ENCODE data around the gene SLC22A17.

SLC22A17 gene

GRCh38 chr14:23307687-23308644 is 44.7 kb downstream of the SLC22A17 start:
- DNase-seq (ENCODE audit: low read depth): no peak

DNA sequence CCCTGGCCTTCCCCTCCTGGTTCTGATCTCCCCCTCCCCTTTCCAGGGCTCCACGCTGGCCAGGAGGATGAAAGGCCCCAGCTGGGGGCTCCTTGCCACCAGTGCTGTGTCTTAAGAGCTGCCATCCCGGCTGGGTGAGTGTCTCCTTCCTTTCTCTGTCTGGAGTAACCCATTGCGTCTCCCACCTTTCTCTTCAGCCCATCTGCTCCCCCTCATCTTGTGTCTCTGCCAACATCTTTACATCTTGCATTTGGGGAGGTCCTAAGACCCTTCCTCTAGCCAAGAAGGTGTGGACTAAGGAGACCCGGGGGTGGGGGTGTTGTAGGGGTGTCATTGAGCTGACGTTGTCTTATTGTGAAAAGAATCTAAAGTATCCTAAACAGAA is 45.5 kb downstream of the SLC22A17 start:
- no peak for DNase-seq (ENCODE audit: low read depth)

DNA sequence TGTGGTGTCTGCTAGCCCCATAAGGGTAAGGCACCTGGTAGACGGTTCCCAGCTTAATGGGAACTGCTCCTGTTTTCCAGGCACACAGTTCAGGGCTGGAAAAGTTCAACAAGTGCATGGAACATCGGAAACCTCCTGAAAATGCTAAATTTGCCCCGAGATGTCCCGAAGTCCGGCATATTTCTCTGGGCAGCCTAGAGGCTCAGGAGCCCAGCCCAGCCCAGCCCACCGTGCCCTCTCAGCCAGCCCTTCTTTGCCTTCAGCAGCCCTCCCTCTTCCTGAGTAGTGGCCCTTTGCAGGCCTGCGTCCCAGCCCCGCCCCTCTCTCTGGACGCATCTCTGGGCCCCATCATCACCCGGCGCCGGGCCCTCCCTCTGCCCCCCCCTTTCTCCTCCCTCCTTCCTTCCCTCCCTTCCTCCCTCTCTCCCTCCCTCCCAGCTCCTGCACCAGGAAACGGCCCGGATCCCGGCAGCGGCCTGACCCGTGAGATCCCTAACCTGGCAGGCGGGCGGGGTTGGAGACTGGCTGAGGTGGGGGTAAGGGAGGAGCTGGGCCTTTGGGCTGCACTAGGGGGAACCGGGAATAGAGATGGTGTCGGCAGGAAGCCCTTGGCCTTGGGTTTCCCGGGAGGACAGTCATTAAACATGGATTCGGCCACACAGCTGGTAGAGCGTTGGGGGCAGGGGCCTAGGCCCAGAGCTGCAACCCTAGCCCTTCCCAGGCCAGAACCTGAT is 46.1 kb downstream of the SLC22A17 start, which contains the start of gene BCL2L2:
Gene BCL2L2 (plus strand): TSS at position 422 of the 734 bp plus-strand sequence. CDS start 935 bp downstream, outside the sequence.
- no peak for DNase-seq (ENCODE audit: low read depth)

- DNase-seq (ENCODE audit: low read depth): peak; percentile 82
Observed at GRCh38 chr14:23302290-23303225, 50.1 kb downstream of the SLC22A17 start, which contains the start of gene PPP1R3E. Gene PPP1R3E (minus strand): TSS chr14:23302859. CDS start chr14:23302576, 283 bp downstream.

- peak; percentile 53 for DNase-seq (ENCODE audit: low read depth)
Observed at GRCh38 chr14:23301969-23302289, 50.8 kb downstream of the SLC22A17 start.

GRCh38 chr14:23301288-23301968 is 51.3 kb downstream of the SLC22A17 start:
- peak; percentile 93 for DNase-seq (ENCODE audit: low read depth)

GRCh38 chr14:23300687-23301223 is 51.9 kb downstream of the SLC22A17 start:
- no peak for DNase-seq (ENCODE audit: low read depth)

DNA sequence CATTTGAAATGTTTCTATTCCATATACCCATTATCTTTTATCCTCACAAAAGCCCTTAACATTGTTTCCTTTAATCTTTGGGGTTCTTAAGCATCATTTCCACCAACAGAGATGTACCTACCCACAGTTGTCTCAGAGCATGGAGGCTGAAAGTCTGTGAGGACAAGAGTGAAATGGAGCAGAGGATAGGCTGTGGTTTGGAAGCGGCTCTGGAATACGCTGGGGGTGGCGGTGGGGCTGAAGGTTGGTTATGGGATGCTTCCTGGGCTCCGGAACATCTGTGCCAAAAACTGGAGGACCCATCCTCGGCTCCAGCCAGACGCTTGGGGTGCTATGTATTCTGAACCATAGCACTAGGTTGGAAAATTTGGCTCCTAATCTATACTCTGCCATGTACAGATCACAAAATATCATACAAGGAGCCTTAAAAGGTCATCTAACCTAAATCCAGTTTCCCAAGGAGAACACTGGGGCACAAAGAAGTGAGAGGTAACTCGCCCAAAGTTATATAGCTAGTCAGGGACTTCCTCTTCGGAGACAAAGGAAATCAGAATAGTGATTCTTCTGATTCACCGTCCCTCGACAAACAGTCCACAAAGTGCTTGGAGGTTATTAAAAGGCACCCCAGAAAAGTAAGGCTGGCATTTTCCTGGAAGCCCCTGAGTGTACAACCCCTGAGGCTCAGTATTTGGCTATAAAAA is 52.6 kb downstream of the SLC22A17 start:
- DNase-seq (ENCODE audit: low read depth): no peak

- no peak for DNase-seq (ENCODE audit: low read depth)
Observed at GRCh38 chr14:23299211-23299957, 53.3 kb downstream of the SLC22A17 start.

GRCh38 chr14:23297611-23298277 is 54.9 kb downstream of the SLC22A17 start:
- no peak for DNase-seq (ENCODE audit: low read depth)

DNA sequence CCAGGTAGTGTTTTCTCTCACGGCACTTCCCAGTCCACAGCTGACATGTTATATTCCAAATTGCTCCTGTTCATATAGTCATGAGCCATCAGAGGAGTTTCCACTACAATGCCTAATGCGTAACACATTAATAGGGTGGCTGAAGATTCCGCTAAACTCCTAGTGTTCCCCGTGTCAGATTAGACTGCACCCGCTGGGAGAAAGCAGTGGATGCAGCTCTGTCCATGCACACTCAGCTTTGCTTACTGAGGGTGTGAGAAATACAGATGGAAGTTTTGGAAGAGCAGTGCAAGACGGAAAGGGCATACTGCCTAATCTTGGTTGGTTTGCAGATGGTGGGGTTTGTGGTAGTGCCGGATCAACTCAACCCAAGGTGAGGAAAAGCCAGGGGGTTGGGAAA is 55.6 kb downstream of the SLC22A17 start:
- no peak for DNase-seq (ENCODE audit: low read depth)

Data from T follicular helper cell (primary cell).